WTC11 (cell line): ENCODE results near the gene SVEP1. TPM values are rescaled to one million over a fixed set of nuclear protein-coding genes. Genes with fewer than 3 reads are reported as not detected.

Experiments used
- ATAC-seq: fragments of 200-7000 bp; cut with Tn5 transposase; 2 replicates; pipeline ENCODE4 v1.10.0; 2021; ENCODE audit warnings: mild to moderate bottlenecking, moderate library complexity
- CTCF ChIA-PET: fragments of 300-600 bp; sonication (Branson Sonifier 250); formaldehyde crosslinking; loops from one replicate; lab custom pipeline; 2021; ENCODE audit warnings: antibody characterized with exemption; lab: Charles Lee
- POLR2A ChIA-PET: fragments of 350-600 bp; sonication (Branson Sonifier 250); formaldehyde crosslinking; loops from one replicate; lab custom pipeline; 2021; ENCODE audit warnings: antibody characterized with exemption; lab: Charles Lee
- DNase-seq: peaks from one replicate; pipeline ENCODE4 v3.0.0; 2021; ENCODE audit warnings: low spot score
- H3K27ac Mint-ChIP-seq: 2 replicates; pipeline ENCODE4 v1.8.0; 2021; ENCODE audit warnings: mixed read lengths
- H3K27me3 Mint-ChIP-seq: 2 replicates; pipeline ENCODE4 v1.8.0; 2021; ENCODE audit warnings: low read depth, mild to moderate bottlenecking, moderate library complexity, mixed read lengths
- H3K36me3 Mint-ChIP-seq: 2 replicates; pipeline ENCODE4 v1.8.0; 2021; ENCODE audit warnings: mixed read lengths
- H3K4me1 Mint-ChIP-seq: 2 replicates; pipeline ENCODE4 v1.8.0; 2022; ENCODE audit warnings: mixed read lengths
- H3K4me3 Mint-ChIP-seq: 2 replicates; pipeline ENCODE4 v1.8.0; 2021; ENCODE audit warnings: mild to moderate bottlenecking, moderate library complexity, mixed read lengths
- H3K9me3 Mint-ChIP-seq: 2 replicates; pipeline ENCODE4 v1.8.0; 2021; ENCODE audit warnings: mixed read lengths
- CDX4 ChIP-seq: fragments of 250-450 bp; sonication (Bioruptor Pico); IDR thresholded peaks from 2 replicates; pipeline ENCODE4 v1.9.0; 2021; ENCODE audit warnings: moderate library complexity, mild to moderate bottlenecking, inconsistent platforms, borderline replicate concordance
- CREB1 ChIP-seq: sonication (generic); formaldehyde crosslinking; IDR thresholded peaks from 2 replicates; pipeline ENCODE4 v1.8.0; 2023; ENCODE audit warnings: mild to moderate bottlenecking, missing genetic modification reagents
- CREM ChIP-seq: sonication (generic); formaldehyde crosslinking; IDR thresholded peaks from 2 replicates; pipeline ENCODE4 v1.8.1; 2022; ENCODE audit warnings: mild to moderate bottlenecking, missing genetic modification reagents, moderate library complexity
- FOXP1 ChIP-seq: sonication (generic); formaldehyde crosslinking; IDR thresholded peaks from 2 replicates; pipeline ENCODE4 v1.8.0; 2022; ENCODE audit warnings: missing genetic modification reagents, mild to moderate bottlenecking, moderate library complexity, borderline replicate concordance
- GABPB1 ChIP-seq: sonication (generic); formaldehyde crosslinking; IDR thresholded peaks from 2 replicates; pipeline ENCODE4 v1.8.1; 2023; ENCODE audit warnings: mild to moderate bottlenecking, missing genetic modification reagents
- JAZF1 ChIP-seq: fragments of 250-450 bp; sonication (Bioruptor Pico); IDR thresholded peaks from 2 replicates; pipeline ENCODE4 v1.9.0; 2021; ENCODE audit warnings: moderate library complexity, mild to moderate bottlenecking, inconsistent platforms
- KAT7 ChIP-seq: sonication (generic); formaldehyde crosslinking; IDR thresholded peaks from 2 replicates; pipeline ENCODE4 v1.8.1; 2023; ENCODE audit warnings: missing genetic modification reagents, mild to moderate bottlenecking, borderline replicate concordance
- MLX ChIP-seq: sonication (generic); formaldehyde crosslinking; IDR thresholded peaks from 2 replicates; pipeline ENCODE4 v1.8.1; 2023; ENCODE audit warnings: mild to moderate bottlenecking, missing genetic modification reagents, moderate library complexity
- MYBL2 ChIP-seq: sonication (generic); formaldehyde crosslinking; IDR thresholded peaks from 2 replicates; pipeline ENCODE4 v1.8.1; 2023; ENCODE audit warnings: mild to moderate bottlenecking, moderate library complexity, missing genetic modification reagents
- NR2C2 ChIP-seq: sonication (generic); formaldehyde crosslinking; IDR thresholded peaks from 2 replicates; pipeline ENCODE4 v1.8.0; 2022; ENCODE audit warnings: mild to moderate bottlenecking, missing genetic modification reagents
- PREB ChIP-seq: sonication (generic); formaldehyde crosslinking; IDR thresholded peaks from 2 replicates; pipeline ENCODE4 v1.8.1; 2022; ENCODE audit warnings: mild to moderate bottlenecking, missing genetic modification reagents, moderate library complexity, borderline replicate concordance
- RELA ChIP-seq: sonication (generic); formaldehyde crosslinking; IDR thresholded peaks from 2 replicates; pipeline ENCODE4 v1.8.1; 2022; ENCODE audit warnings: missing genetic modification reagents, mild to moderate bottlenecking, borderline replicate concordance
- SMAD3 ChIP-seq: sonication (generic); formaldehyde crosslinking; IDR thresholded peaks from 2 replicates; pipeline ENCODE4 v1.8.0; 2022; ENCODE audit warnings: missing genetic modification reagents, mild to moderate bottlenecking, borderline replicate concordance
- USF1 ChIP-seq: sonication (generic); formaldehyde crosslinking; IDR thresholded peaks from 2 replicates; pipeline ENCODE4 v1.8.0; 2022; ENCODE audit warnings: mild to moderate bottlenecking, missing genetic modification reagents
- USF2 ChIP-seq: sonication (generic); formaldehyde crosslinking; IDR thresholded peaks from 2 replicates; pipeline ENCODE4 v1.8.1; 2023; ENCODE audit warnings: mild to moderate bottlenecking, missing genetic modification reagents, moderate library complexity
- ZMAT4 ChIP-seq: fragments of 250-450 bp; sonication (Bioruptor Pico); IDR thresholded peaks from 2 replicates; pipeline ENCODE4 v1.9.0; 2021; ENCODE audit warnings: mild to moderate bottlenecking
- ZNF232 ChIP-seq: sonication (generic); formaldehyde crosslinking; IDR thresholded peaks from 2 replicates; pipeline ENCODE4 v1.8.0; 2022; ENCODE audit warnings: mild to moderate bottlenecking, missing genetic modification reagents
- ZNF532 ChIP-seq: fragments of 250-450 bp; sonication (Bioruptor Pico); IDR thresholded peaks from 2 replicates; pipeline ENCODE4 v1.9.0; 2021; ENCODE audit warnings: mild to moderate bottlenecking, borderline replicate concordance
- total RNA-seq: library from RNA; stranded (reverse); gene quantifications from 3 replicates; pipeline ENCODE4 v1.2.3, GENCODE V29; 2021

SVEP1 gene
- total RNA-seq, 1 experiment from 2014 or later: 0.74 TPM

GRCh38 chr9:110514897-110515296 is 64.6 kb downstream of the SVEP1 start:
- Mint-ChIP-seq H3K9me3 (no peaks in the 10 kb centered on the region), H3K4me3 (no peak overlapping the region)
- CTCF ChIA-PET: no interaction called here
- no peak for ATAC-seq
- TF ChIP-seq USF2 (CRISPR knock-in tag) (no peak), MLX (no peak), NR2C2 (CRISPR knock-in tag) (no peak), MYBL2 (no peak), USF1 (CRISPR knock-in tag) (no peak), PREB (CRISPR knock-in tag) (no peak), KAT7 (CRISPR knock-in tag) (no peak), CREM (CRISPR knock-in tag) (no peak), SMAD3 (no peak), ZMAT4 (CRISPR knock-in tag) (no peak), CREB1 (no peak), RELA (CRISPR knock-in tag) (no peak), ZNF532 (CRISPR knock-in tag) (no peak), FOXP1 (CRISPR knock-in tag) (no peak), JAZF1 (no peak), ZNF232 (CRISPR knock-in tag) (no peak), CDX4 (no peak)
- TF ChIP-seq, all 79 proteins: peak for 0
- Mint-ChIP-seq H3K27ac (no peak overlapping the region), H3K27me3 (no peaks in the 10 kb centered on the region), H3K36me3 (no peaks in the 10 kb centered on the region), H3K4me1 (no peaks in the 10 kb centered on the region)
- POLR2A ChIA-PET: no interaction called here
- no peak for DNase-seq

- DNase-seq: no peak
- CTCF ChIA-PET: no interaction called here
- H3K4me1 Mint-ChIP-seq: no peaks in the 10 kb centered on the region
- H3K27ac Mint-ChIP-seq: no peak overlapping the region
- H3K27me3 Mint-ChIP-seq: no peaks in the 10 kb centered on the region
- POLR2A ChIA-PET: no interaction called here
- no peak overlapping the region for H3K4me3 Mint-ChIP-seq
- ATAC-seq: no peak
- no peaks in the 10 kb centered on the region for H3K9me3 Mint-ChIP-seq
- TF ChIP-seq GABPB1 (CRISPR knock-in tag): no peak
- H3K36me3 Mint-ChIP-seq: no peaks in the 10 kb centered on the region
Observed at GRCh38 chr9:110512817-110513216, 66.7 kb downstream of the SVEP1 start.
